HG02981 (cell line): Measurements from ENCODE around the gene TNFRSF8.
"Not testable (repeated sequence)": the region's sequence is repeated elsewhere in the genome, so short reads cannot be mapped to it uniquely, and the experiment has no call there.

Experiments
- ATAC-seq: cut with Tn5 transposase; IDR thresholded peaks from one replicate; pipeline ENCODE4 v1.9.1; 2021; ENCODE audit warnings: mild to moderate bottlenecking, moderate library complexity; ENCODE audit not compliant: unreplicated experiment

Gene TNFRSF8

DNA sequence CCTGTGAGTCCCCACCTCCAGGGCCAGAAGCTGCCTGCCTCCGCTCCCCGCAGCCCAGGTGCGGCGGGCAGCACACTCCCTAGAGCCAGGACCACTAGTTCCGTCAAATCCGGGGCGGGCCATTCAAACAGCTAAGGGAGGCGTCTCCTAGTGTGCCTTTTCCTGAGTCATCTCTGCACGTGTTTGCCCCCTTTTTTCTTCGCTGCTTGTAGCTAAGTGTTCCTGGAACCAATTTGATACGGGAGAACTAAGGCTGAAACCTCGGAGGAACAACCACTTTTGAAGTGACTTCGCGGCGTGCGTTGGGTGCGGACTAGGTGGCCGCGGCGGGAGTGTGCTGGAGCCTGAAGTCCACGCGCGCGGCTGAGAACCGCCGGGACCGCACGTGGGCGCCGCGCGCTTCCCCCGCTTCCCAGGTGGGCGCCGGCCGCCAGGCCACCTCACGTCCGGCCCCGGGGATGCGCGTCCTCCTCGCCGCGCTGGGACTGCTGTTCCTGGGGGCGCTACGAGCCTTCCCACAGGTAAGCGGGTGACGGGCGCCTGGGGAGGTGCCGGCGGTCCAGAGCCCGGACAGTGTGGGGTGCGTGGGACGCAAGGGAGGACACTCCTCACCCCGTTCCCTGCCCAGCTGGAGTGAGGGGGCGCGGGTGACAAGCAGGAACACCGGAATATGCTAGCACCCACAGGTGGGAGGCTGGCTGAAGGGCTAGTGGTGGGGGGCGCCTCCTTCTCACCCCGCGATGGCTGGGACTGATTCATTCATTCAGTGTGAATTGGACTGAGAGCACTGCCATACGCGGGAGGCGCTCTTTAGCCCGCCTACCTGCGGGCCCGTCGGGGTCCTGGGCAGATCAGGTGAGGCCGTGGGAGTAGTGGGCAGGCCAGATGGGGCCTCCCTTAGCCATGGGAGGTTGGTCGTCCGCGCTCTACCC, at the start of gene TNFRSF8:
TSS of gene TNFRSF8 (plus strand) at position 163 of the 932 bp plus-strand sequence. CDS start at position 459, 296 bp downstream.
- ATAC-seq = no peak

DNA sequence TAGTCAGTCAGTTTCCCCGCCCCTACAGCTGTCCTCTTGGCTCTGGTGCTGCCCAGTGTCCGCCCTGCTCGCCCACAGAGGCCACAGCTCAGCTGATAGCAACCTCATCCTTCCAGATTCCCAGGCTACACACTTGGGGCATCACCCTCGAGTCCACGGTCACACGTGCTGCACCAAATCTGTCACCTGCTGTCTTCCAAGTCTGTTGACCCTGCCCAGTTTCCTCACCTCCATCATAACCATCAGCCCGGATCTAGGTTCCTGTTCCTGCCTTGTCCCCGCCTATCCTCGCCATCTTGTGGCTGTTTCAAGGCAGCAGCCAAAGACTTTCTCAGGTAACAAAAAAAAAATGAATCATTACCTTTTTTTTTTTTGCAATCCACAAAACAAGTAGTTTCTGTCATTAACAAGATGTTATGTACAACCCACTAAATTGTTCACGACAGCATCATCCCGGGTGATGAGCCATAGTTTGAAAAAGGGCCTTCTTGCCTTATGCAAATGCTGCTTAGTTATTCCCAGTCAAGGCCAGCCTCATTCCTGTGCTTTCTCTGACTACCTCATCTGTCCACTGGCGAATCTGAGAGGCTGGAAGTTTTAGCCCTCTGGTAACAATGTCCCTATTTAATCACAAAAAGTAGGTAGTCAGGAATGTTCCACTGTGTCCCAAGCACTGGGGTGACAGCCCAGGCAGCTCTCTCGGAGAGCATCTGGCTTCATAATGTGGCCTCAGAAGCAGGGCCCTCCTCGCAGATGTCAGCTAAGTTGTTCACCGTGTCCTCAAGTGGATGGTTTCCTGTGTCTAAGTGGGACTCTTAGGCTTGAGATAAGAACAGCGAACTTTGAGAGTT, 48.7 kb upstream of the TNFRSF8 start:
- no peak for ATAC-seq

DNA sequence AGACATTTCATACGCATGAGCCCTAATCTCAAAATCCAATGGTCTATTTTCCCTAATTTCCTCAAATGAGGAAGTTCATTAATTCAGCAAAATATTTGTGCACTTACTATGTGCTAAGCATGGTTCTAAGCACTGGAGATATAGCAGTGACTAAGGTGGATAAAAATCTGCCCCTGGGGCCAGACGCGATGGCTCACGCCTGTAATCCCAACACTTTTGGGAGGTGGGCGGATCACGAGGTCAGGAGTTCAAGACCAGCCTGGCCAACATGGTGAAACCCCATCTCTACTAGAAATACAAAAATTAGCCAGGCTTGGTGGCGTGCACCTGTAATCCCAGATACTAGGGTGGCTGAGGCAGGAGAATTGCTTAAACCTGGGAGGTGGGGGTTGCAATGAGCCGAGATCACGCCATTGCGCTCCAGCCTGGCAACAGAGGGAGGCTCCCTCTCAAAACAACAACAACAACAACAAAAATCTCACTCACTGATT, 48.1 kb upstream of the TNFRSF8 start:
- ATAC-seq = no peak

DNA sequence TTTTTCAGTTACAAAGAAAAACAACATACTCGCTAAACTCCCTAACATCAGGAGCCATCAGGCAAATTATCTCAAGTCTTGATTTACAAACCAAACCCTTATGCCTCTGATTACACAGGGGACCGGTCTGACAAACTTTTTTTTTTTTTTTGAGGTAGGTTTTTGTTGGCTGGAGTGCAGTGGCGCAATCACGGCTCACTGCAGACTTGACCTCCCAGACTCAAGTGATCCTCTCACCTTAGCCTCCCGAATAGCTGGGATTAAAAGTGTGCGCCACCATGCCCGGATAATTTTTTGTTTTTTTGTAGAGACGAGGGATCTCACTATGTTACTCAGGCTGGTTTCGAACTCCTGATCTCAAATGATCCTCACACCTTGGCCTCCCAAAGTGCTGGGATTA, 47.6 kb upstream of the TNFRSF8 start:
- no peak for ATAC-seq

DNA sequence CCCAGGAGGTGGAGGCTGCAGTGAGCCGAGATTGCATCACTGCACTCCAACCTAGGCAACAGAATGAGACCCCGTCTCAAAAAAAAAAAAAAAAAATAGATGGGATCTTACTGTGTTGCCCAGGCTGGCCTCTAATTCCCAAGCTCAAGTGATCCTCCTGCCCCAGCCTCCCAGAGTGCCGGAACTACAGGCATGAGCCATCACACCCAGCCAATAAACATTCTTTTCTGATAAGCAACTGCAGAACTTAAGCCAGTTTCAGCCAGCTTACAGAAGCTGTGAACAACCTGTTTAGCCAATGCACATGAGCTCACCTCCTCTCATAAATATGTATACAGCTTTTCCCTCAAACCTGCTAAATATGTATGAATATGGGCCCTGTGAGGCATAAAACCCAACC, 46.9 kb upstream of the TNFRSF8 start:
- no peak for ATAC-seq

DNA sequence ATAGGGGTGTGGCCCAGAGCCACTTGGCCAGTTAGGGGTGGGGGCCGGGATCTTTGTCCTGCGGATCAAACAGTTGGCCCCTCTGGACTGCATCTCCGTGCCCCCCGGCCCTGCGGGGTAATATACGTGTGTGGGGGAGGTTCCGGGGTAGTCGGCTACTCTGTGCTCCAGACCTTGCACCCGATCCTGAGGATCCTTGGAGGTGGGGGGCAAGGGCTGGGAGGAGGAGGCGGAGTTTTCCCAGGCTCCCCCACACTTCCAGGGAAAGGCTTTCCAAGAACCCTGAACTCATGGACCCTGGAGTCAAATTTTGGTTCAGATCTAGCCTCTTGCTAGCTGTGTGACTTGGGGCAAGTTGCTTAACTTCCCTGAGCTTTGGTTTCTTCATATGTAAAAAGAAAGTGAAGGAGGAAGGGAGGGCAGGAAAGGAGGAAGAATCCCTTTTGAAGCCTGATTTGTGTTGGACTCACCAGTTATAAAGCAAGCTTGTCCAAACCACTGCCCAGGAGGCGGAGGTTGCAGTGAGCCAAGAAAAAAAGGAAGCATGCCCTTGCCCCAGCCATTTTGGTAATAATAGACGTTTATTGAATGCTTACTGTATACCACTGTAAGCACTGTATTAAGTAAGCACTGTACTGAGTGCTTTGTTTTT, 43.1 kb upstream of the TNFRSF8 start:
- no peak for ATAC-seq

DNA sequence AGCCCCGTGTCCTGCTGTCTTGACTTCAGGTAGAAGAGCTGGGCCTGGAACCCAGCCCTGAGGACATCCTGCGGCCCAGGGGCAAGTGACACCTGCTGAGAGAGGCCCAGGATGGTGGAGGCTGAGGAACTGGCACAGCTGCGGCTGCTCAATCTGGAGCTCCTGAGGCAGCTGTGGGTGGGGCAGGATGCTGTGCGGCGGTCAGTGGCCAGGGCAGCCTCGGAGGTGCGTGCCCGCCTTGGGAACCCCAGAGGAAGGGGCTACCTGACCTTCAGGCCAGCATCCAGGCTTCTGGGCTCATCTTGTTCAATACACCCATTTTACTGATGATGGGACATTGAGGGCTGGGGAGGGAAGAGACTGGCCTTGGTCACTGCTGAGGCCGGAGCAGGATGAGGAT, 41.5 kb upstream of the TNFRSF8 start:
- ATAC-seq = no peak

DNA sequence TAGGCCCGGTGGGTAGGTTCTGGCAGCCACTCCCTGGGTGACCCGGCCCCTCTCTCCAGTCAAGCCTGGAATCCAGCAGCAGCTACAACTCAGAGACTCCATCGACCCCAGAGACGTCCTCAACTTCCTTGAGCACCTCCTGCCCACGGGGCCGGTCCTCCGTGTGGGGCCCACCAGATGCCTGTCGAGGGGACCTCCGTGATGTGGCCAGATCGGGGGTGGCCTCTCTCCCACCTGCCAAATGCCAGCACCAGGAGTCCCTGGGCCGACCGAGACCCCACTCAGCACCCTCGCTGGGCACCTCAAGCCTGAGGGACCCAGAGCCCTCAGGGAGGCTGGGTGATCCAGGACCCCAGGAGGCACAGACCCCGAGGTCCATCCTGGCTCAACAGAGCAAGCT, 41.1 kb upstream of the TNFRSF8 start:
- no peak for ATAC-seq

DNA sequence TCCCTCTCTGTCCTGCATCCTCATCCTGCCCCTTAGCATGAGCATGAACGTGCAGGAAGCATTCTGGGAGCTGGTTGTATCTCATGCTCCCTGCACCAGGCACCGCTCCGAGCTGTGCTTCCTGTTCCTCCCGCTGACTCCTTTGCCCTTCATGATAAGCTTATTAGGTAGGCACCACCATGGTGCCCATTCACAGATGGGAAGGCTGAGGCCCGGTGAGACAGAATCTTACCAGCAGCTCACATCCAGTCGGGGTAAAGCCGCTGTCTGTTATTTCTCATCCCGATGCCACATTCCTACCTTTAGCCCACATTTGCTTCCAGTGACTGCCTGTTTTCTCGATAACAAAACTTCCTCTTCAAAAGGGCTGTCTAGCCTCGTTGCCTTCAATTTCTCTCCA, 36.5 kb upstream of the TNFRSF8 start:
- no peak for ATAC-seq

DNA sequence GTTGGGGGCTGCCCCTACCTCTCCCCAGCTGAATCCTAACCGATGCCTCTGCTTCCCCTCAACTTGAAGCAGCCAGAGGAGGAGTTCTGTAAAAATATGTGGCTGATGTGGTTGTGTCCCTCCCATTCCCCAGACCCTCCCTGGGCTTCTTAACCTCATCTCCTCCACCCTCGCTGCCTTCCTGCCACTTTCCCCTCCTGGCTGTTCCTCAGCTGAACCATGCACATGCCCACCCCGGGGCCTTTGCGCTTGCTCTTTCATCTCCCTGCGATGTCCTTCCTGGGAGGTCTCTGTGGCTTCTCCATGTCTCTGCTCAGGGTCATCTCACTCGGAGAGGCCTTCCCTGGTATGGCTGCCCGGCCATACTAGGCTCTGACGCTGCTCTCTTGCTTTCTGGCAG, 34.9 kb upstream of the TNFRSF8 start:
- no peak for ATAC-seq

DNA sequence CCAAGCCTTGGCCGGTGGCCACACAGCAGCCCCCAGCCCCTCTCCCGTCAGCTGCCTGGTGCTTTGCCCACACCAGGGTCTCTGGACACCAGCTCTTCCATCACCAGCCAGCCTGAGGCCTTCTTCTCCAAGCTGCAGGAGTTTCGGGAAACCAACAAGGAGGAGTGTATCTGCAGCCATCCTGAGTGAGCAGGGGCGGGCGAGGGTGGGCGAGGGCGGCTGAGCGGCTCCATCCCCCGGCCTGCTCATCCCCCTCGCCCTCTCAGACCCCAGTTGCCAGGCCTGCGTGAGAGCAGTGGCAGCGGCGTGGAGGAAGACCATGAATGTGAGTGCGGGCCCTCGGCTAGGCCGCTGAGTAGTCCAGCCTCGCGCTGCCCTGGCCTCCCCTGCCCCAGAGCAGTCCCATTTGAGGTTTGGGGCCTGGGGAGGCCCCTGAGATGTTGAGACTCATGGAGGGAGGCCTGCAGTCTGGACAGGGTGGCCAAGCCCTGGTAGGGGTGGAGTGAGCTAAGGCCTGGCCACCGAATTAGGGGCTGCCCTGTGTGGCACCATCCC, 34.1 kb upstream of the TNFRSF8 start:
- ATAC-seq = no peak

DNA sequence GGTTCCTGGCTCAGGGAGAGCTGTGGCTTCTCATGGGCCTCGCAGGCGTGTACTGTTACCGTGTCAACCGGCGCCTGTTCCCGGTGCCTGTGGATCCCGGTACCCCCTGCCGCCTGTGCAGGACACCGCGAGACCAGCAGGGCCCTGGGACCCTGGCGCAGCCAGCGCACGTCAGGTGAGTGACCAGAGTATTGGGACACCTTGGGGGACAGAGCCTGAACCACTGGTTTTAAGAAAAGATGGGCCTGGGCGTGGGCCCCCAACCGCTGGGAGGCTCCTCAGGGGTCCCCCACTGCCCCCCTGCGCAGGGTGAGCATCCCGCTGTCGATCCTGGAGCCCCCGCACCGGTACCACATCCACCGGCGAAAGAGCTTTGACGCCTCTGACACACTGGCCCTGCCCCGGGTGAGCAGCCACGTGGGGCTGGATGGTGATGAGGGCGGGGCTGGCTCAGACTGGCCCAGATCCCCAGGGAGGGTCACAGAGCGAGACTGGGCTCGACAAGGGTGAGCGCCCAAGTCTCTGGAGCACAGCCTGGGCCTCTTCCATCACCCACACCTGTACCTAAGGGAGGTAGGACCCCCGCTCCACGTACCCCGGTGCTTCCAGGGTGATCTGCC, 33.3 kb upstream of the TNFRSF8 start:
- ATAC-seq = no peak

DNA sequence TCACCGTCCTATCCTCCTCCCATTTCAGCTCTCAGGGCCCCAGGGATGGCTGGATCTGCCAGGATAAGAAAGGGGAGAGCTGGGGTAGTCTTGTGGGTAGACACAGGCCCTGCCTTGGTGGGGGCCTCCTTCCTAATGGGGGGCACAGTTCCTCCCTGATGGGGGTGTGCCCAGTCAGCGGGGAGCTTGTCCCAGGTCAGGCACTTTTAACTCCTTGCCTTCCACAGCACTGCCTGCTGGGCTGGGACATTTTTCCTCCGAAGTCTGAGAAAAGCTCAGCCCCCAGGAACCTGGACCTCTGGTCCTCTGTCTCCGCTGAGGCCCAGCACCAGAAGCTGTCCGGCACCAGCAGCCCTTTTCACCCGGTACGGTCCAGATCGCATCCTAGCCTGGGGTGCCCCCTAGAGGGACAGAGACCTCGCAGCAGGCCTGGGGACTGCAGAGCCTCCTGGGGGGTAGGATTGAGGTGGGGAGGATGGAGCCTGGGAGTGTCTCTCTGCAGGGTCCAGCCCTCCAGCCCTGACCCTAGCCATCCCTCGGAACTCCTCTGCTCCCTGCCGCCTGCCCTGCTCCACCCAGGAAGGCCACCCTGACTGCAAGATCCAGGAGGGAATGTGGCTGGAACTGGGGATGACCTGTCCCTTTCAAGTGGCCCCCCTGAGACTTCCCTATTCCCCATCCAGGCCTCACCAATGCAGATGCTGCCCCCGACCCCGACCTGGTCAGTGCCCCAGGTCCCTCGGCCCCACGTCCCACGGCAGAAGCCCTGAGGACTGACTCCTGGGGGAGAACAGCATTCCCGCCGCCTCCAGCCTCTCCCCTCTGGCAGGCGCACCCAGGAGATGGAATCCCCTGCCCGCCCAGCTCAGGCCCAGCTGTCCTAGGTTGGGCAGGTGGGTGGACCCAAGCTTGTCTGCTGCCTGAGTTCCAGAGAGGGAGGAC, 31.8 kb upstream of the TNFRSF8 start:
- ATAC-seq = no peak

DNA sequence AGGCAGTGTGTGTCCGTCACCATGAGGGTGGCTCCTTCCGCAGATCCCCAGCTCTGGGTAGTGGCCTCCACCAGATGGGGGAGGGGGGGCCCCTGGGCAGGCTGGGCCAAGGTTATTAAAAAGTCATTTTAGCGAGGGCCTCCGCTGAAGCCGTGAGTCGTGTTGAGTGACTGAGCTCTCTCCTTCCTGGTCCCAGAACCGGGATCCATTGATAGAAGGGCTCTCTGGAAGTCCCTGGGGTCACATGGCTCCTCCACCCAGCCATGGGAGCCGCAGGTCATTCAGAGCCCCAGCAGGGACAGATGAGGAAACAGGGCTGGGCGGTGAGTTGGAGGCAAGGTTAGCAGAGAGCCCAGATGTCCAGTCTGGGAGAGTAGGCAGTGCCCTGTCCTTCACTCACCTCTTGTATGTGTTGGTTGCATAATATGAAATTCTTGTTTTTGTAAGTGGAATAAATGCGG, 30.9 kb upstream of the TNFRSF8 start:
- ATAC-seq = no peak

DNA sequence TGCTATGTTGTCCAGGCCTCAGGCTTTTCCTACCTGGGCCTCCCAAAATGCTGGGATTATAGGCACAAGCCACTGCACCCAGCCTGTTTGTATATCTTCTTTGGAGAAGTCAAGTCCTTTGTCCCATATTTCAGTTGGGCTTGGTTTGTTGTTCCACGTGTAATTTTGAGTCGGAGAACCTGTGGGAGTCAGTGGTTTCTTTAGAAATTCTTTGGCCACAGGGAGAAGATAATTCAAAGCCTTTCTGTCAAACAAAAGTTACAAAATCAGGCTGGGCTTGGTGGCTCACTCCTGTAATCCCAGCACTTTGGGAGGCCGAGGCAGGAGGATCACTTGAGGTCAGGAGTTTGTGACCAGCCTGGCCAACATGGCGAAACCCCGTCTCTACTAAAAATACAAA, 29.7 kb upstream of the TNFRSF8 start:
- ATAC-seq = not testable (repeated sequence)

DNA sequence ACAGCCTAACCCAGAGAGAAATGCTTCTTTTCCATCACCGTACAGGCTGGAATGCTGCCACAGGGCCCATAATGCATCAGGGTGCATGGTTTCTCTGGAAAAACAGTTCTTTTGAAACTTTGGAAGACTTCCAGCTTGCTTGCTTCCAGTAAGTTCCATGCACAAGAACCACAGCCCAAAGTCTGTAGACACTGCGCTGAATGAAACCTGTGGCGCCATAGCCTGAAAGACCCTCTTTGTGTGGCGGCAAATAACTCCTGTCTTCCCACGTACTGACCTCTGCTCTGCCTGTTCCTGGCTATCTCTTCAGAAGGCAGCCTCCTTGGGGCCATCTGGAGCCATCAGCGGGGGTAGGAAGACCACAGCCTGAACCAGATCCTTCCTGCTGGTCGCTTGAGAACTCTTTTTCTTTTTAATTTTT, 28.7 kb upstream of the TNFRSF8 start:
- no peak for ATAC-seq

DNA sequence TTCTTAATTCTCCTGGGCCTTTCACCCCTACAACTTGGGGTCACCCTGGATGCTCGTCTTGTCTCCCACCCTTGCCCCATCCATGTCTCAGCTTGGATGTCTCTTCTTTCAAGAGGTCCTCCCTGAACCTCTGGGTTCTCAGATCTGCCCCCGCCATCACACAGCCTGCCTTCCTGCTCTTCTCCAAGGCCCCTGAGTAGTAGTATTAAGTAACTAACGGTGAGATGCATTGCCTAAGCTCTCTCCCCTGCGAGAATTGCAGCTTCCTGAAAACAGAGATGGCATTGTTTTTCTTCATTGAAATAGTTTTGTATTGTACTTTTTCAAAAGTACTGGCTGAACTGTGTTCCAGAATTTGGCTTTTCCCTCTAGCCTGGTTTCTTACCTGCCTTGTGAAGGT, 27.8 kb upstream of the TNFRSF8 start:
- no peak for ATAC-seq

DNA sequence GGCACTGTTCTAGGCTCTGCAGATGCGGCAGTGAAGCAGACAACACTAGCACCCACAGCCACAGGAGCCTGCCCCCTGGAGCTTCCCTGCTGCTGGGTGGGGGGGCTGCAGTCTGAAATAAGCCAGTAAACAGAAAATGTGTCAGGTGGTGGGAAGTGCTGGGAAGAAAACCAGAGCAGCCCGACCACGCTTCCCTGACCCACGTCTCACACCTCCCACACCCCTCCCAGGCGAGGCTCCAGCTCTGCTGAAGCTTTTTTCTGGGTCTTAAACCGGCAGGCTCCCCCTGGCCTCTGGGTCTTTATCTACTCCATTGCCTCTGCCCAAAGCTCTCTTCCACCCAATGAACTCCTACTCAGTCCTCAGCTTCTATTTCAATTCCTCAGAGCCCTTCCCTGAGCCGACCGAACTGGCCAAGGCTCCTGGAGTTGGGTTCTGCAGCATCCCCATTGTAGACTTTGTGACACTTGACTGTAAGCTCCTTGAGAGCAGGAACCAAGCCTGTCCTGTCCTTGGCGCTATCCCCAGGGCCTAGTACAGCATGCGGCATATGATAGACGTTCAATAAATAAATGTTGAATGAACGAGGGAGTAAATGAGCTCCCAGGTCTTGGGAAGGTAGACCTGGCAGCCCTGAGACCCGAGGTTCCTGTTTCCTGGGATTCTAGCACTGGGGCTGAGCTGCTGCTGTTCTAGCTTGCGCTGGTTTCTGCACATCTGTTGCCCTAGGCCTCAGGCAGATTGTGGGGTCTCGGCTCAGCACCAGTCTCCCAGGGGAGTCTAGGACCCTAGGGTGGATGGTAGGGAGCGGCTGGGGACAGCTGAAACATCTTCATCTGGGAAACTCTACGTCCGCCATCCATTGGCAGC, 25.4 kb upstream of the TNFRSF8 start:
- ATAC-seq = no peak
